UCSD-AML1 (cell line): ENCODE measurements around the gene IL25.
"Not testable (repeated sequence)": the region's sequence is repeated elsewhere in the genome, so short reads cannot be mapped to it uniquely, and the experiment has no call there.

ENCODE experiments used
- DNase-seq: peaks from one replicate; lab custom pipeline; 2025; ENCODE audit not compliant: unreplicated experiment; lab: John Stamatoyannopoulos, UW

The IL25 gene

GRCh38 chr14:23407516-23408306, 35.1 kb downstream of the IL25 start, which contains the start of gene MYH6:
TSS of gene MYH6 (minus strand) at chr14:23408273. CDS start at chr14:23407223, 1,050 bp downstream.
- DNase-seq, result no peak

GRCh38 chr14:23408307-23408630, 35.7 kb downstream of the IL25 start:
- no peak for DNase-seq

DNA sequence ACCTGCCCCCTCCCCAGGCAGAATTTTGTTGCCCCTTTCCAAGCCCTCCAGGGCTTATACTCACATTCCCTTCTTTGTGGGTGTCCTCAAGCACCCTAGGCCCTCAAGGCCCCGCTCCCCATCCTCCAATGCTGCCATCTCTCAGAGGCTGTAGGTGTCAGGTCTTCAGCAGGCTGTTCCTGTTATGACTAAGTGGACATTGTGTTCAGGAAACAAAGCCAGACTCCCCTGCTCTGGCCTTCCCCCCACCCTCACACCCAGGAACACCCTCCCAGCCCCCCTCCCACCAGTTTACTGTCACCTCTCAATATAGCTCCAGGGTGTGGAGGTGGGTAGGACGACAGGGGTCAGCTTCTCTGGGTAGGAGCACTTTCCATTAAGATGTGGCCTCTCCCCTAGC, 36.9 kb downstream of the IL25 start:
- DNase-seq, result no peak

DNA sequence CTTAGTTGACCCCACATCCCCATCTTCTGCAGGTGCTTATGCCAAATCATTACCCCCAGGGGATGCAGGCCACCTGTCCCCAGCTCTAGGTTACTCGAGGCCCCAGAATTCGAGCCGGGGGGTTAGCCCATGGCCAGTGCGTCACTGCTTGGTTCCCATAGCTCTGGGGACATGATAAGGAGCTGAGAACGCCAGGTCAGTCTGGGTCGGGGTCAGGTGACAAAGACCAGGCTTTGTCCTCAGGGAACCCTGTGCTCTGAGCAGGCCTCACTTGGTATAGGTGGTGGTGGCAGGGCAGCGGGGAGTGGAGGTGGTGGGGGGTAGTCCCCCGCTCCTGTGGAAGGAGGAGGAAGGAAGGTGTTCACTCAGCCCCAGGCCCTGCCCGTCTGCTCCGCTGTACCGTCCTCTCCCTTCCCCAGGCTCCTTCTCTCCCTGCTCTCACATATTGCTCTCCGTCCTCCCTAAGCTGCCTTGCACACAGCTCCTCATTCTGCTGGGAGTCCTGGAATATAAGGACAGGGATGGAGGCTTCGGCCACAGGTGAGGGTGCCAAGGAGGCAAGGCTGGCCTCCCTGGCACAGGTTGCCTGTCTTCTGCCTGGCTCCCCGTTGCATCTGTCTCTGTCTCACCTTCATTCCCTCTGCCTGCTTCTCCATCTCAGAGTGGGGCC, 37.5 kb downstream of the IL25 start:
- no peak for DNase-seq

DNA sequence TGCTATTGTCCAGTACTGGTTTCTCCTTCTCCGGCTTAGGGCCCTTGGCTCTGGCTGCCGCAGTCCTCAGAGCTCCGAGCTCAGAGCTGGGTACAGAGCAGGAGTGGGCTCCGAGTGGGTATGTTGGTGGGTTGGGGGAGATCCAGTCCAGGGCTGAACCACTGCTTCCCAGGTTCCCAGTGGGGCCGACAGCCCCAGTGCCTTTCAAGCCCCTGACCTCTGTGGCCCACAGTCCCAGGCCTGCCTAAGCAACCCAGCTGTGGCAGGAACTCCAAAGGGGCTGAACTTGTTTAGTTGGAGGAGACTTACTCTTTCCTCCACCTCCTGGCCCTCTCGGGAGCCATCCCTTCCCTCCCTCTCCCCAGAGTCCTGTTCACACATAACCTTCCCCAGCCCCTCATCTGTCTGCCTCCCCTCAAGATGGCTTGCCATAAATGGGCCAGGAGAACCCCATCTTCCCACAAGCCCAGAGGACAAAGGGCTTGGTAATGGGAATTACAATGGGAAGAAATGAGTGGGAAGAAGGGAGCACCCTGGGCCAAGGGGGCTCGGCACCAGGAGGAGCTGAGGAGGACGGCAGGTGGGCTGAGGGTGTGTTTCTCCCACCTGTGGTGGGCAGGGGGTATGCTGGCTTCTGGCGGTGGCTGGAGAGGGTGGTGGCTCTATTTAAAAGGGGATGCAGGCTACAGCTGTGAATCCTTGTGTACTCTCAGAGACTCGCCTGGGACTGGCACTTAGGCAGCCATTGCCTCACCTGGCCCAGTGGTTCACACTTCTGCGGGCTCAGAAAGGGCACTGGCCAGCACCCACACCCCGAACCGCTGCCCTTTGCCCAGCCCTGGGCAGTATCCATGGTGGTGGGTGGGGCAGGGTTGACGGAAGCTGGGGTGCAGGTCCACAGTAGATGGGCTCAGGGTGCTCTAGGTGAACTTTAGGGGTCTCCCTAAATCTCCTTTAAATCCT, 39.2 kb downstream of the IL25 start:
- DNase-seq, result no peak

- DNase-seq, result no peak
These were observed 41.1 kb downstream of the IL25 start for GRCh38 chr14:23413681-23414080.

GRCh38 chr14:23414254-23414653, 41.6 kb downstream of the IL25 start:
- no peak for DNase-seq

GRCh38 chr14:23414906-23415820, 42.6 kb downstream of the IL25 start:
- DNase-seq, result no peak

DNA sequence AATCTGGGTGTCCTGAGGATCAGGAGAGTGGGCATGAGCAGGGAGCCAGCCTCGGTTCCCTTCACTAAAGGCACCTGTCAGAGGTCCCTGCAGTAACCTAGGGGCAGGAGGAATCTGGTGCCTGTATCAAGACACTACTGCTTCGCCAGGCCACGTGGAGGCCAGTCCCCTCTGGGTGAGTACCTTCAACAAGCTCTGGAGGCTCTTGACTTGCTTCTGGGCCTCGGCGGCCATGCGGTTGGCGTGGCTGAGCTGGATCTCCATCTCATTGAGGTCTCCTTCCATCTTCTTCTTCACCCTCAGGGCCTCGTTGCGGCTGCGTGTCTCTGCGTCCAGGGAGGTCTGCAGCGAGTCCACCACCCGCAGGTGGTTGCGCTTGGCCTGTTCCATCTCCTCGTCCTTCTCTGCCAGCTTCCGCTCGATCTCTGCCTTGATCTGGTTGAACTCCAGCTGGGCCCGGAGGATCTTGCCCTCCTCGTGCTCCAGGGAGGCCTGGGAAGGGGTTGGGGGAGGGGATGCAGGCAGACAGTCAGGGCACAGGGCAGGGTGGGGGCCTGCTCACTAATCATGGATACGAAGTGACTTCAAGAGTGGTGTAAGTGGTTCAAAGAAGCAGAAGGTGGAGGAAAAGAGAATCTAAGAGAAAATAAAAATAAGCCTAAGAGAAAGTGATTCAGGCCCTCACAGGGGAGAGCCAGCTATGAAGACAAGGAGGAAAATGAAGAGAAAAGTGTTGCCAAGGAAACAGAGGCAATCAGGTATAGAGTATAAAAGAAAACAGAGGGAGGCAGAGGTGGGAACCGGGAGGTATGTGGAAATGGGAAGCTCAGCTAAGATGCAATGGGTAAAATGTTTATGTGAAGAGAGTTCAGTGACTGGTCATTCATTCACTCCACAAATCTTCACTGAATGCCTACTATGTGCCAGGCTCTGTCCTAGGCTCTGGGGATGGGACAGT, 43.5 kb downstream of the IL25 start:
- DNase-seq, result no peak

DNA sequence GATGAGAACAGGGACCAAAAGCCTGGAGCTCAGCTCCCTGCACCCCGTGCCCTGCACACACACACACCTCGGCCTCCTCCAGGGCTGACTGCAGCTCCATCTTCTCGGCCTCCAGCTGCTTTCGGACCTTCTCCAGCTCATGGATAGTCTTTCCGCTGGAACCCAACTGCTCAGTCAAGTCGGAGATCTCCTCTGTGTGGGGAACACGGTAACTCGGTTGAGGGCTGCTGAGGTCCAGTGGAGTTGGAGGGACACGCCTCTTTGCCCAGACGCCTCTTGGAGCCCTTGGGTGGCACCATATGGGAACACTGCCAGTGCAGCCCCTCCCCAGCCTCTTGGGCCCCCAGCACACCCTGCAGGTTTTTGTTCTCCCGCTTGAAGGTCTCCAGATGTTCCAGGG, 44.2 kb downstream of the IL25 start:
- no peak for DNase-seq

- not testable (repeated sequence) for DNase-seq
These were observed 44.7 kb downstream of the IL25 start for GRCh38 chr14:23417269-23417668.

- no peak for DNase-seq
These were observed 45.4 kb downstream of the IL25 start for GRCh38 chr14:23418021-23418420.

GRCh38 chr14:23419646-23420045, 47.0 kb downstream of the IL25 start:
- DNase-seq, result not testable (repeated sequence)

DNA sequence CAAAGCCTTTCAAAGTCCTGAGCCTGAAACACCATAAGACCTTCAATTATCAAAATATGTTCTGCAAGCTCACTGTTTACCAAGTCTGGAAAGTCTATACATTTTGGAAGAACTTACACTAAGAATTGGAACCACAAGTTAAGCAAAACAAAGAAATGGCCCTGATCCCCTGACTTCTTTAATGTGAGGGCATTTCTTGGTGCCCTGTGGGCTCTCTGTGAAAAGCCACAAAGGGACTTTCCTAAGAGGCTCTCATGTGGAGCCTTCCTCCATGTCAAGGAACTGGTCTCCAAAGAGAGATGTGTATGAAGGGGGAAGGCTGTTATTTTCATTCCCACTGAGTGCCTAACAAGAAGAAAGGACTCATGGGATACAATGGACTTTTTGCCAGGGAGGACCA, 49.0 kb downstream of the IL25 start:
- no peak for DNase-seq

DNA sequence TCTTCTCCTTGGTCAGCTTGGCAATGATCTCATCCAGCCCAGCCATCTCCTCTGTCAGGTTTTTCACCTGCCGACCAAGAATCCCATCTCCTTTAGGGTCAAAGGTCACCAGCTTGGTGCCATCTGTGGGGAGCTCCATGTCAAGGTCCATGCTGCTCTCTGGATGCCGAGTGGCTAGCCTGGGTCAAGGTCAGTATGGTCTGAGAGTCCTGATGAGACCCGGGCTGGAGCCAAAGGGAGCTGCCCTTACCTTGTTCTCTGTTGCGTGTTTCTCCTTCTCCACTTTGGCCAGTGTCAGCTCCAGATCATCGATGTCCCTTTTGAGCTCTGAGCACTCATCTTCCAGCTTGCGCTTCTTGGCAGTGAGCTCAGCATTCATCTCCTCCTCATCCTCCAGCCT, 51.0 kb downstream of the IL25 start:
- DNase-seq, result no peak

DNA sequence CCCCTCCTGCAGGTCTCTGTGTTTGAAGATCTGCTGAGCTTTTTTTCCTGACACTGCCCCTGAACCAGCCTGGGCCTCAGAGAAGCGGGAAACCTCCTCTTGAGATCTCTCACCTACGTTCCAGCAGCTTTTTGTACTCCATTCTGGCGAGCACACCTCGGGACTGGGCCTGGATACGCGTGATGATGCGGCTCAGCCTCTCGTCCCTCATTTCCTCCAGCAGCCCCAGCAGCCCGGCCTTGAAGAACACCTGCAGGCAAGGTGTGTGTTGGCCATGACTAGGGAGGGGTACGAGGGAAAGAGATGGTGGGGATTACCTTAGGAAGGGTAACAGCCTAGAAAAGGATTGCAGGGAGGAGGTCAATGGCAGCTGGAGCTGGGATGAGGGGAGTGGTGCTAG, 52.6 kb downstream of the IL25 start:
- DNase-seq, result no peak

DNA sequence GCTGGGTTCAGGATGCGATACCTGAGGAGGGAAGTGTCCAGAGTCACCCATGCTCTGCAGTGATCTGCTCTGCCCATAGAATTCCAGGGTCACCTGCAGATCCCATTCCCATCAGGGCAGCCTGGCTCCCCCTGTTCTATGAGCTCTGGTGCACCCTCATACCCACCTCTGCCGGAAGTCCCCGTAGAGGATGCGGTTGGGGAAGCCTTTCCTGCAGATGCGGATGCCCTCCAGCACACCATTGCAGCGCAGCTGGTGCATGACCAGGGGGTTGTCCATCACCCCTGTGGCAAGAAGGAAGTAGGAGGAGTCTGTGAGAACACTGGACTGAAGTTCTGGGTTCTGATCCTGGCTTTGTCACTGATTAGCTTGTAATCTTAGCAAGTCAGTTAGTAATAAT, 53.2 kb downstream of the IL25 start:
- peak; percentile 59 for DNase-seq
